Keratinocyte (primary cell): ENCODE measurements around the gene CALHM5. TPM values are rescaled to one million over a fixed set of nuclear protein-coding genes. Genes with fewer than 3 reads are reported as not detected.
A peak's percentile ranks its signal among the peaks of the same experiment; 100 is the strongest.

Experiments used
- DNase-seq: peaks from one replicate; pipeline ENCODE4 v3.0.0-alpha.2; 2011; ENCODE audit warnings: low read depth, missing footprints, low spot score
- FAIRE-seq: peaks from 2 replicates; lab custom pipeline; 2011; peaks lifted over from hg19 to GRCh38; lab: Jason Lieb, UNC
- H2AFZ ChIP-seq: 2 replicates; pipeline ENCODE4 v1.6.0; 2012; ENCODE audit warnings: low read length, control low read depth, inconsistent platforms; ENCODE audit not compliant: control insufficient read depth
- H3K27ac ChIP-seq: 2 replicates; pipeline ENCODE4 v1.5.1; 2011; ENCODE audit warnings: low read length; ENCODE audit not compliant: control insufficient read depth, insufficient read depth
- H3K27me3 ChIP-seq: 3 replicates; pipeline ENCODE4 v1.6.0; 2011; ENCODE audit warnings: low read length; ENCODE audit not compliant: control insufficient read depth, insufficient read depth; ENCODE audit errors: extremely low read depth
- H3K36me3 ChIP-seq, 2 experiments: 2 replicates in 1 of 2; 3 replicates in 1 of 2; pipeline ENCODE4 v1.5.1; 2011; ENCODE audit warnings: low read length in 2 of 2, mild to moderate bottlenecking in 1 of 2; ENCODE audit not compliant: control insufficient read depth in 2 of 2, insufficient read depth in 2 of 2; ENCODE audit errors: extremely low read depth in 1 of 2
- H3K4me1 ChIP-seq: 3 replicates; pipeline ENCODE4 v1.5.1; 2011; ENCODE audit warnings: low read length; ENCODE audit not compliant: control insufficient read depth, insufficient read depth; ENCODE audit errors: extremely low read depth
- H3K4me2 ChIP-seq: 3 replicates; pipeline ENCODE4 v1.6.0; 2011; ENCODE audit warnings: low read depth, low read length; ENCODE audit not compliant: control insufficient read depth, insufficient read depth; ENCODE audit errors: extremely low read depth
- H3K4me3 ChIP-seq, 3 experiments: fragments of 200-600 bp in 1 of 3; sonication (generic) in 1 of 3; 2 replicates in 2 of 3; 3 replicates in 1 of 3; pipeline ENCODE4 v1.5.1; 2011 to 2016; ENCODE audit warnings: low read length in 3 of 3, mild to moderate bottlenecking in 3 of 3, control low read depth in 2 of 3, inconsistent platforms in 1 of 3, low read depth in 1 of 3, mixed read lengths in 1 of 3, mixed run types in 1 of 3, moderate library complexity in 1 of 3; ENCODE audit not compliant: control insufficient read depth in 2 of 3, insufficient read depth in 2 of 3; ENCODE audit errors: extremely low read depth in 1 of 3
- H3K79me2 ChIP-seq: 2 replicates; pipeline ENCODE4 v1.6.0; 2012; ENCODE audit warnings: low read length; ENCODE audit not compliant: control insufficient read depth, insufficient read depth
- H3K9ac ChIP-seq: 3 replicates; pipeline ENCODE4 v1.6.0; 2011; ENCODE audit warnings: low read length; ENCODE audit not compliant: control insufficient read depth, insufficient read depth; ENCODE audit errors: extremely low read depth
- H3K9me1 ChIP-seq: 3 replicates; pipeline ENCODE4 v1.6.0; 2011; ENCODE audit warnings: low read length; ENCODE audit not compliant: control insufficient read depth, insufficient read depth; ENCODE audit errors: extremely low read depth
- H3K9me3 ChIP-seq: 2 replicates; pipeline ENCODE4 v1.5.1; 2012; ENCODE audit warnings: low read depth, low read length; ENCODE audit not compliant: control insufficient read depth
- H4K20me1 ChIP-seq: 3 replicates; pipeline ENCODE4 v1.6.0; 2011; ENCODE audit warnings: low read length; ENCODE audit not compliant: control insufficient read depth, insufficient read depth; ENCODE audit errors: extremely low read depth
- CTCF ChIP-seq, 3 experiments: IDR thresholded peaks in 1 of 3; conservative IDR thresholded peaks in 1 of 3; optimal IDR thresholded peaks in 1 of 3; 2 replicates in 2 of 3; 3 replicates in 1 of 3; pipeline versions ENCODE3 to v1.5.1; 2011; ENCODE audit warnings: low read length in 3 of 3, mild to moderate bottlenecking in 3 of 3, moderate library complexity in 2 of 3, control low read depth in 1 of 3, inconsistent platforms in 1 of 3; ENCODE audit not compliant: insufficient read depth in 2 of 3; ENCODE audit errors: extremely low read depth in 1 of 3
- EZH2 ChIP-seq: IDR thresholded peaks from one replicate; pipeline ENCODE4 v1.6.1; 2012; ENCODE audit warnings: inconsistent platforms, mild to moderate bottlenecking, low read length, moderate library complexity
- dilution Hi-C: fragments of 300-500 bp; cut with MboI; formaldehyde crosslinking; loops from one replicate; pipeline ENCODE4 v1.7.0; 2020; ENCODE audit warnings: low sequenced_read_pairs; ENCODE audit not compliant: extremely low pct_ligation_motif_present
- polyA plus RNA-seq, 5 experiments: library from polyadenylated mRNA; depleted of rRNA in 3 of 5; stranded (reverse) in 3 of 5; stranded (forward) in 1 of 5; unstranded in 1 of 5; fragments of >200 nt; gene quantifications; 1 replicate in 1 of 5; 2 replicates in 3 of 5; 3 replicates in 1 of 5; pipeline versions ENCODE4 v1.2.1 to v1.2.3, GENCODE V29; 2011 to 2012; ENCODE audit warnings: missing spikeins in 2 of 5, low read depth in 1 of 5, low replicate concordance in 1 of 5

Gene CALHM5
- polyA plus RNA-seq, 1 donor (not counting 4 experiments of a cell fraction or from before 2014, with no cell fraction given), result 0.80 TPM

- H3K27me3 ChIP-seq, result no peaks in the 10 kb centered on the region
- no peaks in the 10 kb centered on the region for H3K79me2 ChIP-seq
- no peaks in the 10 kb centered on the region for H3K9me1 ChIP-seq
- H2AFZ ChIP-seq, result no peak overlapping the region
- H3K9me3 ChIP-seq, result no peaks in the 10 kb centered on the region
- H3K27ac ChIP-seq, result no peak overlapping the region
- H3K9ac ChIP-seq, result no peak overlapping the region
- FAIRE-seq (no peak), DNase-seq (no peak)
- no peaks in the 10 kb centered on the region for H3K36me3 ChIP-seq
- dilution Hi-C loops, result no loop called here
- no peak overlapping the region for H3K4me3 ChIP-seq
- H4K20me1 ChIP-seq, result no peaks in the 10 kb centered on the region
- peak overlapping the region; percentile 19 for H3K4me2 ChIP-seq
- TF ChIP-seq CTCF (optimal IDR thresholded peaks at IDR 0.05 in 1 of 3, IDR thresholded peaks at IDR 0.05 in 1 of 3, conservative IDR thresholded peaks at IDR 0.05 in 1 of 3; ENCODE audit: extremely low read depth in 1 of 3, insufficient read depth in 2 of 3, low read length in 3 of 3), result no peak
- TF ChIP-seq EZH2, result no peak
- H3K4me1 ChIP-seq, result peaks cover 15% of the 10 kb centered on the region
Observed at GRCh38 chr6:116528133-116528532, 16.7 kb downstream of the CALHM5 start.

- Histone ChIP-seq H4K20me1 (no peaks in the 10 kb centered on the region), H3K9ac (no peak overlapping the region), H3K4me3 (no peak overlapping the region), H2AFZ (no peak overlapping the region), H3K9me1 (no peaks in the 10 kb centered on the region), H3K4me1 (peaks cover 15% of the 10 kb centered on the region), H3K9me3 (no peaks in the 10 kb centered on the region), H3K27me3 (no peaks in the 10 kb centered on the region), H3K4me2 (peak overlapping the region; percentile 11), H3K27ac (no peak overlapping the region), H3K36me3 (no peaks in the 10 kb centered on the region), H3K79me2 (no peaks in the 10 kb centered on the region)
- TF ChIP-seq CTCF (optimal IDR thresholded peaks at IDR 0.05 in 1 of 3, IDR thresholded peaks at IDR 0.05 in 1 of 3, conservative IDR thresholded peaks at IDR 0.05 in 1 of 3; ENCODE audit: extremely low read depth in 1 of 3, insufficient read depth in 2 of 3, low read length in 3 of 3) (no peak), EZH2 (no peak)
- FAIRE-seq, result peak; percentile 20
- no peak for DNase-seq
- dilution Hi-C loops, result no loop called here
Observed at GRCh38 chr6:116528780-116529179, 17.3 kb downstream of the CALHM5 start.
